HepG2 (cell line): Measurements from ENCODE around the gene GGCT. TPM values are rescaled to one million over a fixed set of nuclear protein-coding genes. Genes with fewer than 3 reads are reported as not detected.

ENCODE experiments used
- ATAC-seq: fragments of 200-7000 bp; cut with Tn5 transposase; 3 replicates; pipeline ENCODE4 v1.9.1; 2020; ENCODE audit warnings: mild to moderate bottlenecking, moderate library complexity
- BruUV-seq: library from RNA; stranded (reverse); fragments of 400-500 nt; replicated peaks from 2 replicates; lab custom pipeline; 2021; lab: Mats Ljungman, UMichigan
- CTCF ChIA-PET: fragments of 300-600 bp; formaldehyde crosslinking; extraction: SDS; loops from one replicate; lab custom pipeline; 2021; ENCODE audit warnings: low total read pairs, inconsistent platforms, low intra/inter-chr PET ratio; lab: Yijun Ruan, JAX
- POLR2A ChIA-PET: fragments of 350-600 bp; sonication (Branson Sonifier 250); formaldehyde crosslinking; loops from one replicate; lab custom pipeline; 2020; ENCODE audit warnings: antibody characterized with exemption, inconsistent platforms; lab: Yijun Ruan, JAX
- DNase-seq: peaks from one replicate; pipeline ENCODE4 v3.0.0-alpha.2; 2015; ENCODE audit warnings: low spot score
- FAIRE-seq: peaks from 3 replicates; lab custom pipeline; 2011; peaks lifted over from hg19 to GRCh38; lab: Jason Lieb, UNC
- H2AFZ ChIP-seq: one replicate; pipeline ENCODE4 v1.6.1; 2011; ENCODE audit warnings: low read length, inconsistent platforms
- H3K27ac ChIP-seq: fragments of 300-600 bp; 3 replicates; pipeline ENCODE4 v1.8.0; 2011; ENCODE audit warnings: mixed run types, mild to moderate bottlenecking, mixed read lengths, low read length, inconsistent platforms; ENCODE audit not compliant: insufficient read depth; ENCODE audit errors: extremely low read length
- H3K27me3 ChIP-seq, 2 experiments: fragments of 200-600 bp in 1 of 2; 2 replicates in 1 of 2; 3 replicates in 1 of 2; pipeline versions ENCODE4 v1.6.0 to v1.8.0; 2011; ENCODE audit warnings: low read length in 2 of 2, mild to moderate bottlenecking in 2 of 2, moderate library complexity in 2 of 2, inconsistent platforms in 1 of 2; ENCODE audit not compliant: insufficient read depth in 2 of 2, control insufficient read depth in 1 of 2
- H3K36me3 ChIP-seq, 2 experiments: fragments of 200-600 bp in 1 of 2; replicated peaks in 1 of 2; 2 replicates in 1 of 2; 3 replicates in 1 of 2; pipeline versions ENCODE4 v1.5.1 to v1.8.0; 2011; ENCODE audit warnings: low read length in 2 of 2, inconsistent platforms in 1 of 2; ENCODE audit not compliant: insufficient read depth in 2 of 2, control insufficient read depth in 1 of 2
- H3K4me1 ChIP-seq: 2 replicates; pipeline ENCODE4 v1.5.1; 2012; ENCODE audit warnings: low read length, inconsistent platforms; ENCODE audit not compliant: insufficient read depth
- H3K4me2 ChIP-seq: 2 replicates; pipeline ENCODE4 v1.6.0; 2011; ENCODE audit warnings: low read depth, low read length, inconsistent platforms
- H3K4me3 ChIP-seq, 3 experiments: fragments of 200-600 bp in 1 of 3; sonication (generic), shearing (Covaris generic) in 1 of 3; replicated peaks in 1 of 3; 2 replicates each; pipeline ENCODE4 v1.5.1; 2011 to 2016; ENCODE audit warnings: low read length in 3 of 3, inconsistent platforms in 2 of 3, low read depth in 2 of 3, mild to moderate bottlenecking in 2 of 3, control low read depth in 1 of 3, mixed read lengths in 1 of 3; ENCODE audit not compliant: insufficient read depth in 1 of 3
- H3K79me2 ChIP-seq: one replicate; pipeline ENCODE4 v1.6.1; 2011; ENCODE audit warnings: low read length, inconsistent platforms; ENCODE audit not compliant: insufficient read depth
- H3K9ac ChIP-seq: 2 replicates; pipeline ENCODE4 v1.6.0; 2011; ENCODE audit warnings: mild to moderate bottlenecking, low read depth, low read length, inconsistent platforms; ENCODE audit not compliant: insufficient read depth
- H3K9me3 ChIP-seq: 2 replicates; pipeline ENCODE4 v1.5.1; 2012; ENCODE audit warnings: mild to moderate bottlenecking, low read length
- H4K20me1 ChIP-seq: 2 replicates; pipeline ENCODE4 v1.6.0; 2011; ENCODE audit warnings: inconsistent platforms, mild to moderate bottlenecking, low read length, moderate library complexity; ENCODE audit not compliant: insufficient read depth
- ATF3 ChIP-seq: sonication (generic); formaldehyde crosslinking; IDR thresholded peaks from 2 replicates; pipeline ENCODE4 v1.4.0; 2020; ENCODE audit warnings: missing genetic modification reagents
- CBFB ChIP-seq: sonication (generic); formaldehyde crosslinking; IDR thresholded peaks from 2 replicates; pipeline ENCODE4 v1.4.0; 2020; ENCODE audit warnings: missing genetic modification reagents
- HMG20A ChIP-seq: IDR thresholded peaks from 2 replicates; pipeline ENCODE4 v1.6.1; 2016; ENCODE audit warnings: borderline replicate concordance
- POLR2AphosphoS5 ChIP-seq: IDR thresholded peaks from 2 replicates; pipeline ENCODE4 v1.6.1; 2012; ENCODE audit warnings: low read depth, low read length
- REPIN1 ChIP-seq: sonication (generic); formaldehyde crosslinking; IDR thresholded peaks from 2 replicates; pipeline ENCODE4 v1.8.0; 2022; ENCODE audit warnings: missing genetic modification reagents, low read depth, mild to moderate bottlenecking, borderline replicate concordance
- SRSF9 ChIP-seq: fragments of 200-400 bp; formaldehyde crosslinking; IDR thresholded peaks from 2 replicates; pipeline ENCODE4 v1.6.1; 2018; ENCODE audit warnings: borderline replicate concordance, mild to moderate bottlenecking, low read depth, low read length; ENCODE audit not compliant: insufficient read depth, poor library complexity, severe bottlenecking
- TBX3 ChIP-seq: fragments of 450-650 bp; IDR thresholded peaks from 2 replicates; pipeline ENCODE4 v1.6.1; 2017; ENCODE audit warnings: antibody characterized with exemption, mild to moderate bottlenecking, inconsistent platforms, borderline replicate concordance
- ZNF383 ChIP-seq: sonication (generic); formaldehyde crosslinking; IDR thresholded peaks from 2 replicates; pipeline ENCODE4 v1.4.0; 2020; ENCODE audit warnings: missing genetic modification reagents, mild to moderate bottlenecking, borderline replicate concordance
- ZNF567 ChIP-seq: sonication (generic); formaldehyde crosslinking; IDR thresholded peaks from 2 replicates; pipeline ENCODE4 v1.8.1; 2023; ENCODE audit warnings: mild to moderate bottlenecking, missing genetic modification reagents, borderline replicate concordance
- ZNF7 ChIP-seq: IDR thresholded peaks from 2 replicates; pipeline ENCODE4 v1.6.1; 2016; ENCODE audit warnings: missing biosample characterization, missing genetic modification reagents
- ZNF775 ChIP-seq: sonication (generic); formaldehyde crosslinking; IDR thresholded peaks from 2 replicates; pipeline ENCODE4 v1.4.0; 2020; ENCODE audit warnings: missing genetic modification reagents, mild to moderate bottlenecking, moderate library complexity, borderline replicate concordance
- ZNF841 ChIP-seq: sonication (generic); formaldehyde crosslinking; IDR thresholded peaks from 2 replicates; pipeline ENCODE4 v1.8.1; 2023; ENCODE audit warnings: missing genetic modification reagents, borderline replicate concordance
- ZNF850 ChIP-seq: sonication (generic); formaldehyde crosslinking; conservative IDR thresholded peaks from 2 replicates; pipeline ENCODE4 v1.9.0; 2021; ENCODE audit warnings: mild to moderate bottlenecking, missing genetic modification reagents
- WGBS: methylation state at CpG from one replicate; pipeline ENCODE4 v1.1.6; 2017; ENCODE audit warnings: low lambda C conversion rate; 5-methylcytosine and 5-hydroxymethylcytosine counted together
- in situ Hi-C: cut with HindIII; loops from 2 replicates; pipeline ENCODE4 v1.10.0; 2017; ENCODE audit warnings: low pct_unique_long_range_greater_than_20kb; ENCODE audit not compliant: extremely low pct_ligation_motif_present
- intact Hi-C: fragments of 100-400 bp; cut with micrococcal nuclease; formaldehyde crosslinking; loops from one replicate; pipeline ENCODE4 v1.10.0; 2022; ENCODE audit not compliant: unreplicated experiment
- polyA plus RNA-seq, 8 experiments: library from polyadenylated mRNA; depleted of rRNA in 3 of 8; stranded (reverse) in 7 of 8; unstranded in 1 of 8; fragments of >200 nt; fragmentation: Illumina TruSeq in 4 of 8; extraction: Trizol in 4 of 8; gene quantifications; 2 replicates each; pipeline versions ENCODE4 v1.2.1 to v1.2.3, GENCODE V29; 2011 to 2016; ENCODE audit warnings: low read depth in 4 of 8, missing spikeins in 1 of 8, mixed read lengths in 1 of 8; ENCODE audit not compliant: insufficient read depth in 1 of 8
- total RNA-seq, 5 experiments: library from RNA; depleted of rRNA; stranded (reverse); fragments of >200 nt; fragmentation: Illumina TruSeq; extraction: Trizol; gene quantifications; 2 replicates each; pipeline ENCODE4 v1.2.3, GENCODE V29; 2016; ENCODE audit warnings: low read depth in 1 of 5
- TF ChIP-seq, protein P1 (sequence below): sonication (generic); formaldehyde crosslinking; IDR thresholded peaks from 2 replicates; pipeline ENCODE4 v1.4.0; 2020; ENCODE audit warnings: missing genetic modification reagents

The GGCT gene
- total and polyA plus RNA-seq, 2 of the 13 experiments (the other 11 are each of a cell fraction or from before 2014, with no cell fraction given), result 19.5 to 78.3 TPM

GRCh38 chr7:30476459-30477145 lies 28.0 kb downstream of the GGCT start:
- H3K9ac ChIP-seq, result no peak overlapping the region
- H3K4me1 ChIP-seq, result peaks cover 45% of the 10 kb centered on the region
- ChIA-PET CTCF (no interaction called here), POLR2A (no interaction called here)
- BruUV-seq, result no TSS peak
- peaks cover 1 to 11% of the 10 kb centered on the region in 2 experiments; a peak in 2 of 5 replicates for H3K27me3 ChIP-seq
- H3K36me3 ChIP-seq, result no peaks in the 10 kb centered on the region
- FAIRE-seq, result no peak
- no peak overlapping the region for H3K4me3 ChIP-seq
- no peak for ATAC-seq
- H3K27ac ChIP-seq, result no peak overlapping the region
- intact Hi-C loops, result no loop called here
- in situ Hi-C loops, result no loop called here
- no peak for DNase-seq
- no peak overlapping the region for H3K4me2 ChIP-seq
- WGBS, result 90% methylated on average over 8 of the region's 10 CpGs
- H3K79me2 ChIP-seq, result no peaks in the 10 kb centered on the region
- H2AFZ ChIP-seq, result no peak overlapping the region
- TF ChIP-seq ATF3 (no peak), ZNF841 (CRISPR knock-in tag) (no peak), ZNF567 (no peak), HMG20A (no peak), SRSF9 (no peak)
- H4K20me1 ChIP-seq, result no peaks in the 10 kb centered on the region
- H3K9me3 ChIP-seq, result no peaks in the 10 kb centered on the region

- TF ChIP-seq ZNF383 (CRISPR knock-in tag) (no peak), CBFB (CRISPR knock-in tag) (no peak), POLR2AphosphoS5 (no peak), ATF3 (no peak), ZNF775 (CRISPR knock-in tag) (no peak), ZNF850 (CRISPR knock-in tag) (no peak), ZNF7 (no peak), REPIN1 (CRISPR knock-in tag) (no peak), TBX3 (no peak)
- TF ChIP-seq, protein P1, sequence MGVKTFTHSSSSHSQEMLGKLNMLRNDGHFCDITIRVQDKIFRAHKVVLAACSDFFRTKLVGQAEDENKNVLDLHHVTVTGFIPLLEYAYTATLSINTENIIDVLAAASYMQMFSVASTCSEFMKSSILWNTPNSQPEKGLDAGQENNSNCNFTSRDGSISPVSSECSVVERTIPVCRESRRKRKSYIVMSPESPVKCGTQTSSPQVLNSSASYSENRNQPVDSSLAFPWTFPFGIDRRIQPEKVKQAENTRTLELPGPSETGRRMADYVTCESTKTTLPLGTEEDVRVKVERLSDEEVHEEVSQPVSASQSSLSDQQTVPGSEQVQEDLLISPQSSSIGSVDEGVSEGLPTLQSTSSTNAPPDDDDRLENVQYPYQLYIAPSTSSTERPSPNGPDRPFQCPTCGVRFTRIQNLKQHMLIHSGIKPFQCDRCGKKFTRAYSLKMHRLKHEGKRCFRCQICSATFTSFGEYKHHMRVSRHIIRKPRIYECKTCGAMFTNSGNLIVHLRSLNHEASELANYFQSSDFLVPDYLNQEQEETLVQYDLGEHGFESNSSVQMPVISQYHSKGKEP (CRISPR knock-in tag), result no peak
- intact Hi-C loops, result no loop called here
- in situ Hi-C loops, result no loop called here
These were observed 29.0 kb downstream of the GGCT start for GRCh38 chr7:30475580-30475979.

More at GRCh38 chr7:30475580-30475979, 29.0 kb downstream of the GGCT start:
- Histone ChIP-seq H3K9me3 (no peaks in the 10 kb centered on the region), H4K20me1 (no peaks in the 10 kb centered on the region), H3K27me3 (peaks cover 1 to 7% of the 10 kb centered on the region in 2 experiments; a peak in 2 of 5 replicates), H2AFZ (no peak overlapping the region), H3K4me3 (no peak overlapping the region), H3K9ac (no peak overlapping the region), H3K36me3 (no peaks in the 10 kb centered on the region), H3K79me2 (no peaks in the 10 kb centered on the region), H3K4me1 (peaks cover 45% of the 10 kb centered on the region), H3K27ac (no peak overlapping the region), H3K4me2 (no peak overlapping the region)
- 86% methylated on average over 6 of the region's 6 CpGs for WGBS
- ChIA-PET POLR2A (no interaction called here), CTCF (no interaction called here)
- no peak for DNase-seq
- no peak for FAIRE-seq
- BruUV-seq, result no TSS peak
- ATAC-seq, result no peak
